Stimulated activated CD8-positive, alpha-beta memory T cell treated with anti-CD3 and anti-CD28 coated beads, Interleukin-15, amount 100 ng/mL, for 48 hours (primary cell): Measurements from ENCODE around the gene C13orf46.

Source experiments
- DNase-seq, 2 donors: peaks; one replicate each; pipeline ENCODE4 v3.0.0-alpha.2; 2020; ENCODE audit warnings: low read depth in 2 of 2

The C13orf46 gene

GRCh38 chr13:113971471-113972231 lies 2.2 kb downstream of the C13orf46 start:
- no peak for DNase-seq

GRCh38 chr13:113970810-113971470 lies 2.9 kb downstream of the C13orf46 start:
- DNase-seq, result no peak

- DNase-seq, result no peak
These were observed 3.8 kb downstream of the C13orf46 start for GRCh38 chr13:113969973-113970611.

GRCh38 chr13:113969311-113969972 lies 4.4 kb downstream of the C13orf46 start:
- DNase-seq, result no peak

GRCh38 chr13:113968463-113969310 lies 5.2 kb downstream of the C13orf46 start:
- no peak for DNase-seq

- DNase-seq, result no peak
These were observed 6.0 kb downstream of the C13orf46 start for GRCh38 chr13:113967729-113968462.

- DNase-seq, result no peak
These were observed 6.6 kb downstream of the C13orf46 start for GRCh38 chr13:113967206-113967720.

GRCh38 chr13:113965968-113966884 lies 7.7 kb downstream of the C13orf46 start:
- DNase-seq, result no peak

GRCh38 chr13:113965383-113965874 lies 8.4 kb downstream of the C13orf46 start:
- no peak for DNase-seq

- DNase-seq, result no peak
These were observed 9.5 kb downstream of the C13orf46 start for GRCh38 chr13:113964251-113964995.

- DNase-seq, result no peak
These were observed 10.5 kb downstream of the C13orf46 start for GRCh38 chr13:113963376-113963775.

- no peak for DNase-seq
These were observed 10.9 kb downstream of the C13orf46 start for GRCh38 chr13:113962975-113963374.

GRCh38 chr13:113962386-113962785 lies 11.5 kb downstream of the C13orf46 start:
- DNase-seq, result no peak

GRCh38 chr13:113960276-113960948 lies 13.5 kb downstream of the C13orf46 start:
- no peak for DNase-seq

GRCh38 chr13:113959198-113959597 lies 14.7 kb downstream of the C13orf46 start:
- DNase-seq, result no peak

- no peak for DNase-seq
These were observed 15.5 kb downstream of the C13orf46 start for GRCh38 chr13:113958373-113958772.

GRCh38 chr13:113956571-113956970 lies 17.3 kb downstream of the C13orf46 start:
- DNase-seq, result no peak

GRCh38 chr13:113955691-113956090 lies 18.2 kb downstream of the C13orf46 start:
- DNase-seq, result no peak
